CD8-positive, alpha-beta memory T cell (primary cell): ENCODE measurements around the gene ZBP1. TPM values are rescaled to one million over a fixed set of nuclear protein-coding genes. Genes with fewer than 3 reads are reported as not detected.

Experiments
- CTCF ChIA-PET: fragments of 350-600 bp; sonication (Branson Sonifier 250); formaldehyde crosslinking; loops from one replicate; lab custom pipeline; 2021; ENCODE audit warnings: antibody characterized with exemption; lab: Charles Lee
- POLR2A ChIA-PET: fragments of 350-600 bp; sonication (Branson Sonifier 250); formaldehyde crosslinking; loops from one replicate; lab custom pipeline; 2021; ENCODE audit warnings: antibody characterized with exemption; lab: Charles Lee
- DNase-seq, 5 donors: peaks; one replicate each; pipeline versions ENCODE4 v3.0.0 to v3.0.0-alpha.2; 2020 to 2022; ENCODE audit warnings: mixed read lengths in 1 of 5
- H3K27ac ChIP-seq: one replicate; pipeline ENCODE4 v1.7.0; 2013; ENCODE audit warnings: low read depth, mild to moderate bottlenecking, low read length, moderate library complexity
- H3K27me3 ChIP-seq: 2 replicates; pipeline ENCODE4 v1.7.0; 2013; ENCODE audit warnings: low read length, mild to moderate bottlenecking; ENCODE audit not compliant: insufficient read depth, poor library complexity, severe bottlenecking
- H3K36me3 ChIP-seq: 2 replicates; pipeline ENCODE4 v1.7.0; 2013; ENCODE audit warnings: mild to moderate bottlenecking, low read length, moderate library complexity; ENCODE audit not compliant: insufficient read depth
- H3K4me1 ChIP-seq: 2 replicates; pipeline ENCODE4 v1.7.0; 2013; ENCODE audit warnings: mild to moderate bottlenecking, low read length, moderate library complexity; ENCODE audit not compliant: insufficient read depth
- H3K4me3 ChIP-seq: 2 replicates; pipeline ENCODE4 v1.7.0; 2013; ENCODE audit warnings: mild to moderate bottlenecking, low read length
- H3K9me3 ChIP-seq: 2 replicates; pipeline ENCODE4 v1.7.0; 2013; ENCODE audit warnings: mild to moderate bottlenecking, low read length
- H3K27ac Mint-ChIP-seq, 8 donors: one replicate each; pipeline ENCODE4 v1.8.0; 2020 to 2021; ENCODE audit warnings: mixed read lengths in 8 of 8, mild to moderate bottlenecking in 6 of 8, inconsistent platforms in 3 of 8, moderate library complexity in 3 of 8
- H3K27me3 Mint-ChIP-seq, 2 donors: one replicate each; pipeline ENCODE4 v1.8.0; 2020 to 2021; ENCODE audit warnings: mixed read lengths in 2 of 2, mild to moderate bottlenecking in 1 of 2, moderate library complexity in 1 of 2
- H3K36me3 Mint-ChIP-seq, 3 donors: one replicate each; pipeline ENCODE4 v1.8.0; 2020 to 2021; ENCODE audit warnings: mixed read lengths in 3 of 3, inconsistent platforms in 1 of 3, mild to moderate bottlenecking in 1 of 3
- H3K4me1 Mint-ChIP-seq, 3 donors: one replicate each; pipeline ENCODE4 v1.8.0; 2020 to 2021; ENCODE audit warnings: mixed read lengths in 3 of 3, inconsistent platforms in 1 of 3, mild to moderate bottlenecking in 1 of 3
- H3K4me3 Mint-ChIP-seq, 7 donors: one replicate each; pipeline ENCODE4 v1.8.0; 2020 to 2021; ENCODE audit warnings: mixed read lengths in 7 of 7, mild to moderate bottlenecking in 6 of 7, moderate library complexity in 4 of 7, inconsistent platforms in 2 of 7
- H3K9me3 Mint-ChIP-seq, 5 donors: one replicate each; pipeline ENCODE4 v1.8.0; 2020 to 2022; ENCODE audit warnings: mixed read lengths in 5 of 5, mild to moderate bottlenecking in 3 of 5, moderate library complexity in 2 of 5, inconsistent platforms in 1 of 5
- polyA plus RNA-seq: library from polyadenylated mRNA; unstranded; fragments of 300-500 nt; fragmentation: Illumina TruSeq; gene quantifications from one replicate; pipeline ENCODE4 v1.2.3, GENCODE V29; 2021
- total RNA-seq, 2 experiments: library from RNA; stranded (reverse); gene quantifications; one replicate each; pipeline ENCODE4 v1.2.3, GENCODE V29; 2021

Gene ZBP1
- total and polyA plus RNA-seq, 3 experiments from 2014 or later = 1.8 to 14.6 (median 2.4) TPM

DNA sequence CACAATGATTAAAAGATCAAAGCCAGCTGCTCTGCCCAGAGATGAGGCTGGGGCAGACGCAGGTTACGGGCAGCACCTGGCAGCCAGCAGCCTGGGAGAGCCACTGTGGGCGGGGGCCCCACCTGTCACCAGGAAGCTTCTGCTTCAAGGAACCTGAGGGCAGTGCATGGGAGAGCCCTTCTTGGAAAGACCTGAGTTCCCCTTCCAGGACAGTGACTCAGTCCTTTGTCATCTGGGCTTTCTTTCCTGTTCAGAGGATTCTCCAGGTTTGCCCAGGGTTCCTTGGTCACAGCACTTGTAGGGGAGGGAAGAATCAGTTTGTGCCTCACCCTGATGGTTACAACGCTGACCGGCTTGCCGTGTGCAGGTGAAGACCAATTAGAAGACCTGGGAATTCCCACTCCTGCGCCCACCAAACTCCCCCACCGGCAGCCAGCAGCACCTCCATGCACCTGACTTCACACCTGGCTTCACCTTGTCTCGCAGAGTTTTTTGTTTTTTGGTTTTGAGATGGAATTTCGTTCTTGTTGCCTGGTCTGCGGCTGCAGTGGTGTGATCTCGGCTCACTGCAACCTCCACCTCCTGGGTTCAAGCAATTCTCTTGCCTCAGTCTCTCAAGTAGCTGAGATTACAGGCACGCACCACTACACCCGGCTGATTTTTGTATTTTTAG is 2.0 kb downstream of the ZBP1 start:
- Mint-ChIP-seq H3K9me3 (no peaks in the 10 kb centered on the region), H3K4me3 (peak overlapping the region; percentile 82 to 97 (median 93)), H3K27me3 (peaks cover 0 to 3% of the 10 kb centered on the region in 2 donors), H3K4me1 (peaks cover 53 to 77% (median 57%) of the 10 kb centered on the region in 3 donors), H3K36me3 (peaks cover 0 to 36% (median 9%) of the 10 kb centered on the region in 3 donors), H3K27ac (peak overlapping the region; percentile 94 to 99 (median 96))
- H3K27me3 ChIP-seq = no peaks in the 10 kb centered on the region
- ChIA-PET POLR2A (interaction anchor here (1.0 to 2.6 kb wide), 2 partner anchors 11 to 20 kb away, joined by 3 to 46 read pairs; no protein-coding TSS in a partner anchor), CTCF (interaction anchor here (1.1 to 10.5 kb wide), 6 partner anchors 11 to 563 kb away, joined by 3 to 92 read pairs (median 24); partner anchors contain the start of gene PMEPA1)
- peak in 2 of 5 donors; percentile 20 to 46 for DNase-seq
- no peaks in the 10 kb centered on the region for H3K9me3 ChIP-seq
- peaks cover 80% of the 10 kb centered on the region for H3K4me1 ChIP-seq
- peak overlapping the region; percentile 56 for H3K4me3 ChIP-seq
- H3K36me3 ChIP-seq = peaks cover 17% of the 10 kb centered on the region
- H3K27ac ChIP-seq = peak overlapping the region; percentile 84

DNA sequence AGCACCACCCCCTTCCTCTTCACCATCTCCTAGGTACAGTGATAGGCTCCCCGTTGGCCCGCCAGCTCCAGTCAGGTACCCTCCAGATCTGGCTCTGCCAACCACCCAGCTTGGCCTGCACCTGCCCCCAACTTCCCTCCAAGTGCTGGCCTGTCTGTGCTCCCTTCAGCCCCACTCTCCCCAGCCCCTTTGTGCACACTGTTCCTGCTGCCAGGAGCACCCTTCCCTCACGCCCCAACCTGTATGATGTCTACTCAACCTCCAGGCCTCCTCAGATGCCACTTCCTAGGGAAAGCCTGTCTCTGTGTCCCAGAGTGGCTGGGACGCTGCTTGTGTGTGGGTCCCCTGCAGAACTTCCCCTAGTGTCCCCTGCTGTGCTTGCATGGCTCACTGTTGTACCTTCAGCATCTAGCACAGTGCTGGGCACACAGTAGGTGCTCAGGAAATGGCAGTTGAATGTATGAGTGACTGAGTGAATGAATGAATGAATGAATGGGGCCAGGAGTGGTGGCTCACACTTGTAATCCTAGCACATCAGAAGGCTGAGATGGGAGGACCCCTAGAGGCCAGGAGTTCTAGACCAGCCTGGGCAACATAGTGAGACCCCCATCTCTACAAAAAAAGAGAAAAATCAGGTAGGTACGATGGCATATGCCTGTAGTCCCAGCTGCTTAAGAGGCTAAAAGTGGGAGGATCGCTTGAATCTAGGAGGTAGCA is 3.0 kb downstream of the ZBP1 start:
- H3K4me3 Mint-ChIP-seq = peak overlapping the region in 6 of 7 donors; percentile 40 to 96 (median 92)
- Histone ChIP-seq H3K27ac (no peak overlapping the region), H3K36me3 (peaks cover 17% of the 10 kb centered on the region), H3K4me1 (peaks cover 70% of the 10 kb centered on the region), H3K27me3 (no peaks in the 10 kb centered on the region), H3K4me3 (no peak overlapping the region), H3K9me3 (no peaks in the 10 kb centered on the region)
- CTCF ChIA-PET = interaction anchor here (1.2 to 10.5 kb wide), 4 partner anchors 12 to 564 kb away, joined by 3 to 92 read pairs (median 26); no protein-coding TSS in a partner anchor
- DNase-seq = no peak
- POLR2A ChIA-PET = interaction anchor here (1.0 kb wide), 1 partner anchor 19 kb away, joined by 3 read pairs; no protein-coding TSS in a partner anchor
- peaks cover 0 to 44% (median 12%) of the 10 kb centered on the region in 3 donors for H3K36me3 Mint-ChIP-seq
- no peaks in the 10 kb centered on the region for H3K9me3 Mint-ChIP-seq
- peak overlapping the region; percentile 70 to 99 (median 96) for H3K27ac Mint-ChIP-seq
- peaks cover 47 to 68% (median 49%) of the 10 kb centered on the region in 3 donors for H3K4me1 Mint-ChIP-seq
- H3K27me3 Mint-ChIP-seq = peaks cover 0 to 3% of the 10 kb centered on the region in 2 donors

DNA sequence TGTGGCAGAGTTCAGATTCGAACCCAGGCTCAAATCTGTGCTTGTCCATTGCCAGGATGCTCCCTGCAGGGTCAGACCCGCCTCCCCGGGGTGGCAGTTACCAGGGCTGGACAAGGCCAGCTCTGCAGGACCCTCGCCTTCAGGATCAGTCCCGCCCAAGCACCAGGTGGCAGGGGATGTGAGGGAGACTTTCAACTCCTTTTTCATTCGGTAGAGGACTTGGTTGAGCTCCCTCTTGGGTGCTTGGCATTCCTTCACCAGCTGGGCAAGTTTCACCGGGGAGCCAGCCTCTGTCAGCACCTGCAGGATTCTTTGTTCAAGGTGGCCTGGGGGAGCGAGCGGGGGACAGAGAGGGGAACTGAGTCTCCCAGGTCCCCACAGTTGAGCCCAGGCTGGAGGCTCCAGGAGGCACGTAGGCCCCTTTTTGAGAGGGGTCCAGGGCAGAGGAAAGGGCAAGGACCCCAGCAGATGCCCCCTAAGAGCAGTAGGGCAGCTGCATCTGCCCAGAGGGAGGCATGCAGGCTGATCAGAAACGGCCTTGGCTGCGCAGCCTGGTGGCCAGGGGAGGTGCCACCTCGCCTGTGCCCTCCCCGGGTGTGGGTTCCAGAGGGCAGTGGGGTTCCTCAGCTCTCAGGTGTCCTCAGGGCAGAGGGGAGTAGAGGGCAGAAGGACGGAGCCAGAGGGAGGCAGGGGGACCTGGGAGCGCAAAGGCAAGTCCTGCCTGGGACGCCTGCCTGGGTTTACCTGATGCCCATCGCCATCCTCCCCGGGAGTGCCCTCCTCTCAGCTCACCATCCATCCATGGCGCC is 3.9 kb downstream of the ZBP1 start:
- peaks cover 44 to 59% (median 46%) of the 10 kb centered on the region in 3 donors for H3K4me1 Mint-ChIP-seq
- H3K36me3 ChIP-seq = peaks cover 24% of the 10 kb centered on the region
- ChIA-PET CTCF (interaction anchor here (1.1 to 10.5 kb wide), 4 partner anchors 12 to 65 kb away, joined by 3 to 92 read pairs (median 4); no protein-coding TSS in a partner anchor), POLR2A (no interaction called here)
- no peak for DNase-seq
- H3K9me3 ChIP-seq = no peaks in the 10 kb centered on the region
- H3K4me3 ChIP-seq = no peak overlapping the region
- H3K36me3 Mint-ChIP-seq = peaks cover 0 to 50% (median 12%) of the 10 kb centered on the region in 3 donors
- peak overlapping the region in 7 of 8 donors; percentile 70 to 98 (median 96) for H3K27ac Mint-ChIP-seq
- H3K9me3 Mint-ChIP-seq = no peaks in the 10 kb centered on the region
- peaks cover 0 to 3% of the 10 kb centered on the region in 2 donors for H3K27me3 Mint-ChIP-seq
- H3K27me3 ChIP-seq = no peaks in the 10 kb centered on the region
- peaks cover 61% of the 10 kb centered on the region for H3K4me1 ChIP-seq
- peak overlapping the region in 2 of 7 donors; percentile 8 to 27 for H3K4me3 Mint-ChIP-seq
- no peak overlapping the region for H3K27ac ChIP-seq

DNA sequence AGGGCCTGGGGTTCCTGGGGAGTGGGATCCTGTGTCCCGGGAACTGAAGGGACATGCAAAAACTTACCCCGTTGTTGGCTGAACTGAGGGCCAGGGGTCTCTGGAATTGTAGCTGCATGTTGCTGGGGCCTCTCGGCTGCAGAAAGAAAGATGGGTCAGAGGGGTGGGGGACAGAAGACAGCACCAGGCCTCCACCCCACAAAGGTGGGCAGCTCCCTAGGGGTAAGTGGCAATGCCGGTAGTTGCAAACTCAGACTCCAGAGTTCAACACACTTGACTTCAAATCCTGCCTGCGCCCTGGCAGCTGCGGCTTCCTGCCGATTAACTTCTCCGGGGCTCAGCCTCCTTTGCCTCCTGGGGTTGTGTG is 4.8 kb downstream of the ZBP1 start:
- H3K9me3 Mint-ChIP-seq = no peaks in the 10 kb centered on the region
- peaks cover 52% of the 10 kb centered on the region for H3K4me1 ChIP-seq

DNA sequence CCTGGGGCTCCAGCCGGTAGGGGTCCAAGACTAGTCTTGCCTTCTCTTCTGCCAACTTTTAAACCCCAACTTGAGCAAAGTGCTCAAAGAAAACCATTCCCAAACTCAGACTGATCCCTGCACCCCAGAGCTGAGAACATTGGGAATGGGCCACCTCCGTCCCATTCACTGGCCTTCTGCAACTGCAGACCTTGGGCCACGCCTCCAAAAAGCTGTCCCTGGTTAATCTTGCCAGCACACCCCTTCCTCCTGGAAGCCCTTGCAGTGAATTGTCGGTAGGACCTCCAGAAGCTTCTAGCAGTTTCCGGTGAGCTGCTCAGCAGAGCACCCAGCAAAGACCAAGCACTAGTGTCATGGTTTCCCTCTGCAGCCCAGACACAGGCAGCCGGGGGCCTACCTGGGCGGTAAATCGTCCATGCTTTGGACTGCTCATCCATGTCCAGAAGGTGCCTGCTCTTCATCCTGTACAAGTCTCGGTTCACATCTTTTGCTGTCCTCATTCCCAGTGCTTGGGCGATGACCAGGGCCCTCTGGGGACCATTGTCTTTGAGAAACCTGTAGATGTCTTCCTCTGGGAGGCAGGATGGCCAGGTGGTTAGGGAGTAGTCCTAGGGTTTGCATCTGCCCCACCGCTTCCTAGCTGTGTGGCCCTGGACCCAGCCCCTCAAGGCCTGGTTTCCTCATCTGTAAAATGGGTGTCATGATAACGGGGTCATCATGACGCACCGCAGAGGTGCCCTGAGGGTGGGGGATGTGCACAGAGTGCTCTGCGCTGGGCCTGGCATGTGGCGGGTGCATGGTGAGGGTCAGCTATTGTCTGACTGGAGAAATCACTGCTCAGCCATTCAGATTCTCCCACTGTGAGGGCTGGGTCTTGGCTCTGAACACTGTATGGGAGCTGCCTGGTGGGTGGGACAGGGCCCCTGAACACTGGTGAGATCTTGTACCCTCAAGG is 5.5 kb downstream of the ZBP1 start:
- no peak for DNase-seq
- CTCF ChIA-PET = interaction anchor here (1.4 to 10.5 kb wide), 3 partner anchors 16 to 67 kb away, joined by 3 to 92 read pairs (median 4); no protein-coding TSS in a partner anchor
- H3K9me3 Mint-ChIP-seq = no peaks in the 10 kb centered on the region
- Histone ChIP-seq H3K36me3 (peaks cover 28% of the 10 kb centered on the region), H3K4me1 (peaks cover 47% of the 10 kb centered on the region), H3K27ac (no peak overlapping the region), H3K27me3 (no peaks in the 10 kb centered on the region), H3K4me3 (no peak overlapping the region), H3K9me3 (no peaks in the 10 kb centered on the region)
- peaks cover 1 to 63% (median 16%) of the 10 kb centered on the region in 3 donors for H3K36me3 Mint-ChIP-seq
- H3K4me3 Mint-ChIP-seq = no peak overlapping the region
- H3K4me1 Mint-ChIP-seq = peaks cover 29 to 45% (median 31%) of the 10 kb centered on the region in 3 donors
- H3K27ac Mint-ChIP-seq = peak overlapping the region in 2 of 8 donors; percentile 78 to 94
- peaks cover 0 to 3% of the 10 kb centered on the region in 2 donors for H3K27me3 Mint-ChIP-seq
- POLR2A ChIA-PET = no interaction called here

More for the DNA sequence above, 4.8 kb downstream of the ZBP1 start:
- Mint-ChIP-seq H3K36me3 (peaks cover 0 to 59% (median 14%) of the 10 kb centered on the region in 3 donors), H3K4me1 (peaks cover 35 to 50% (median 37%) of the 10 kb centered on the region in 3 donors), H3K27ac (peak overlapping the region in 1 of 8 donors; percentile 78), H3K27me3 (peaks cover 0 to 3% of the 10 kb centered on the region in 2 donors), H3K4me3 (no peak overlapping the region)
- no peaks in the 10 kb centered on the region for H3K9me3 ChIP-seq
- no peak overlapping the region for H3K4me3 ChIP-seq
- peak in 1 of 5 donors; percentile 38 for DNase-seq
- no peak overlapping the region for H3K27ac ChIP-seq
- H3K27me3 ChIP-seq = no peaks in the 10 kb centered on the region
- H3K36me3 ChIP-seq = peaks cover 25% of the 10 kb centered on the region
- ChIA-PET CTCF (interaction anchor here (1.4 to 10.5 kb wide), 3 partner anchors 17 to 66 kb away, joined by 3 to 92 read pairs (median 4); no protein-coding TSS in a partner anchor), POLR2A (no interaction called here)

DNA sequence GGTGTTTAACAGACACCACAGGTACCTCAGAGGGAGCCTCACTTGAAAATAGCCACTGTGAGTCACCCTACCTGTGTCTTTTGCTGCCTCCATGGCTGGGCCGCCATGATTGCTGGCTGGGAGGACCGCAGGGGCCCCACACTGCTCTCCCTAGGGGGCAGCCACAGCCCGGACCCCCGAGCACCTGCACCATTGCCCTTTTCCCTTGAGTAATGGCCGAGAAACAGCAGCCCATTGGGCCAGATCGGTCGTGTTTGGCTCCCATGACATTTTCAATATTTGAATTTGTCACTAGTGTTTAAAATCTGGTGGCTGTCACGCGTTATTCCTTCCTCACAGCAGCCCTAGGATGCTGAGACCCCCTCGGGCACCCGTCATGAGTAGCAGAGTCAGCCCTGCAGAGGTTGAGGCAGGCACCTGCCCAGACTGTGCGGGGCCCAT is 6.7 kb downstream of the ZBP1 start:
- ChIA-PET POLR2A (no interaction called here), CTCF (no interaction called here)
- Histone ChIP-seq H3K4me1 (peaks cover 35% of the 10 kb centered on the region), H3K27ac (no peak overlapping the region), H3K27me3 (no peaks in the 10 kb centered on the region), H3K36me3 (peaks cover 35% of the 10 kb centered on the region), H3K9me3 (no peaks in the 10 kb centered on the region), H3K4me3 (no peak overlapping the region)
- Mint-ChIP-seq H3K4me3 (no peak overlapping the region), H3K27me3 (no peaks in the 10 kb centered on the region), H3K27ac (peak overlapping the region in 1 of 8 donors; percentile 42), H3K36me3 (peaks cover 7 to 72% (median 20%) of the 10 kb centered on the region in 3 donors), H3K9me3 (no peaks in the 10 kb centered on the region), H3K4me1 (peaks cover 17 to 33% (median 19%) of the 10 kb centered on the region in 3 donors)
- no peak for DNase-seq
